Mesendoderm (in vitro differentiated cells): Measurements from ENCODE around the gene HTR2A.

Source experiments
- DNase-seq: peaks from one replicate; pipeline ENCODE4 v3.0.0; 2013
- H2AK5ac ChIP-seq: 2 replicates; pipeline ENCODE4 v1.6.1; 2013; ENCODE audit warnings: low read length, inconsistent platforms
- H2BK120ac ChIP-seq: 2 replicates; pipeline ENCODE4 v1.6.1; 2013; ENCODE audit warnings: low read depth, mild to moderate bottlenecking, low read length, moderate library complexity, mixed read lengths
- H2BK15ac ChIP-seq: replicated peaks from 2 replicates; pipeline ENCODE4 v1.6.1; 2013; ENCODE audit warnings: low read depth, mild to moderate bottlenecking, moderate library complexity
- H2BK5ac ChIP-seq: 2 replicates; pipeline ENCODE4 v1.6.1; 2013; ENCODE audit warnings: low read length, inconsistent platforms
- H3K18ac ChIP-seq: 2 replicates; pipeline ENCODE4 v1.6.1; 2013; ENCODE audit warnings: mild to moderate bottlenecking, low read length, mixed read lengths
- H3K23ac ChIP-seq: one replicate; pipeline ENCODE4 v1.6.1; 2013; ENCODE audit warnings: low read length
- H3K27ac ChIP-seq: 2 replicates; pipeline ENCODE4 v1.5.1; 2013; ENCODE audit warnings: low read depth, mild to moderate bottlenecking, inconsistent platforms, low read length, moderate library complexity
- H3K27me3 ChIP-seq: 2 replicates; pipeline ENCODE4 v1.6.1; 2013; ENCODE audit warnings: low read length, control low read depth, mild to moderate bottlenecking, inconsistent platforms; ENCODE audit not compliant: insufficient read depth, poor library complexity
- H3K36me3 ChIP-seq: 2 replicates; pipeline ENCODE4 v1.6.1; 2013; ENCODE audit warnings: low read length, inconsistent platforms; ENCODE audit not compliant: control insufficient read depth, insufficient read depth
- H3K4ac ChIP-seq: one replicate; pipeline ENCODE4 v1.6.1; 2013; ENCODE audit warnings: low read depth, mild to moderate bottlenecking, low read length, moderate library complexity
- H3K4me1 ChIP-seq: 2 replicates; pipeline ENCODE4 v1.6.1; 2013; ENCODE audit warnings: low read depth, low read length, inconsistent platforms; ENCODE audit not compliant: control insufficient read depth
- H3K4me2 ChIP-seq: 2 replicates; pipeline ENCODE4 v1.6.1; 2013; ENCODE audit warnings: low read length
- H3K4me3 ChIP-seq: 2 replicates; pipeline ENCODE4 v1.5.1; 2013; ENCODE audit warnings: mild to moderate bottlenecking, low read length
- H3K56ac ChIP-seq: one replicate; pipeline ENCODE4 v1.6.1; 2013; ENCODE audit warnings: low read length
- H3K79me1 ChIP-seq: 2 replicates; pipeline ENCODE4 v1.6.1; 2013; ENCODE audit warnings: low read length, inconsistent platforms
- H3K79me2 ChIP-seq: 2 replicates; pipeline ENCODE4 v1.6.1; 2013; ENCODE audit warnings: mild to moderate bottlenecking, low read length; ENCODE audit not compliant: control insufficient read depth, insufficient read depth
- H3K9ac ChIP-seq: 2 replicates; pipeline ENCODE4 v1.6.1; 2013; ENCODE audit warnings: low read length, inconsistent platforms
- H4K5ac ChIP-seq: one replicate; pipeline ENCODE4 v1.6.1; 2013; ENCODE audit warnings: low read length
- H4K8ac ChIP-seq: one replicate; pipeline ENCODE4 v1.6.1; 2013; ENCODE audit warnings: low read depth, mild to moderate bottlenecking, control low read depth, low read length, moderate library complexity
- WGBS: extraction: QIAGEN DNeasy Blood & Tissue Kit; methylation state at CpG from one replicate; pipeline ENCODE4 v1.1.7; 2013; ENCODE audit warnings: low lambda C conversion rate, missing lambda C conversion rate; ENCODE audit not compliant: insufficient coverage; ENCODE audit errors: extremely low coverage; 5-methylcytosine and 5-hydroxymethylcytosine counted together

HTR2A gene

DNA sequence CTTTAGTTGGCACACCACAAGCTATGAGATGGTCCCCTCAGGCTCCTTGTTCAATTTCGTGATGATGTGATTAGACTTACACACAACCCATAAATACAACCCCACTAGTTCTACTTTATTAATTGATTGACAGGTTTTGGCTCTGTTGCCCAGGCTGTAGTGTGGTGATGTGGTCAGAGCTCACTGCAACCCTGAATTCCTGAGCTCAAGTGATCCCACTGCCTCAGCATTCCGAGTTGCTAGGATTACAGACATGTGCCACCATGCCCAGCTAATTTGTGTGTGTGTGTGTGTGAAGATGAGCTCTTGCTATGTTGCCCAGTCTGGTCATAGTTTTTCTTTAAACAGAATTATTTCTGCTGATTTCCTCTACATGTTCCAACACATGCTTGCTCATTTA lies 17.5 kb upstream of the HTR2A start:
- H2AK5ac ChIP-seq: no peak overlapping the region
- H2BK5ac ChIP-seq: no peak overlapping the region
- no peaks in the 10 kb centered on the region for H3K36me3 ChIP-seq
- no peak overlapping the region for H3K4me2 ChIP-seq
- no peak overlapping the region for H3K23ac ChIP-seq
- H3K9ac ChIP-seq: no peak overlapping the region
- H4K8ac ChIP-seq: no peak overlapping the region
- DNase-seq: no peak
- H3K79me1 ChIP-seq: no peaks in the 10 kb centered on the region
- H4K5ac ChIP-seq: no peak overlapping the region
- H2BK120ac ChIP-seq: no peak overlapping the region
- H3K4ac ChIP-seq: no peak overlapping the region
- H3K27me3 ChIP-seq: no peaks in the 10 kb centered on the region
- H3K79me2 ChIP-seq: no peaks in the 10 kb centered on the region
- no peak overlapping the region for H3K4me3 ChIP-seq
- no peak overlapping the region for H3K56ac ChIP-seq
- no CpG with 5 or more reads among the region's 2 CpGs for WGBS
- H3K27ac ChIP-seq: no peak overlapping the region
- no peak overlapping the region for H3K18ac ChIP-seq
- no peak overlapping the region for H2BK15ac ChIP-seq
- H3K4me1 ChIP-seq: no peaks in the 10 kb centered on the region

DNA sequence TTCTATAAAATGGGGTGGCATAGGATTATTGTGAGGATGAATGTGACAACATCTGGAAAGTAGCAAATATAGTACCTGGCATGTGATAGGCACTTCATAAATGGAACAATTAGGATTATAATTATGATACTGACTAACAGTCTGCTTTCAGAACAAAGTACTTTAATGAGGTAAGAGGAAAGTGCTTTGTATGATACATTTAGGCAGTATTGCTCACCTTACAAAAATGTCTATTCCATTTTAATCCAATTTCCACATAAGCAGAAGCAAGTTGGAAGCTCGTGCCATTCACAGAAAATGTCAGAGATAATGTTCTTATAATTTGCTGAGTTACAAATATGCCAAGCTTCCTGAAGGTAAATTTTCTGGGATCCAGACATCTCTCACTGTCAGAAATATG lies 16.9 kb upstream of the HTR2A start:
- no peak overlapping the region for H3K9ac ChIP-seq
- no peak overlapping the region for H4K5ac ChIP-seq
- H3K4ac ChIP-seq: no peak overlapping the region
- H3K79me1 ChIP-seq: no peaks in the 10 kb centered on the region
- no peak overlapping the region for H3K4me3 ChIP-seq
- H3K27ac ChIP-seq: no peak overlapping the region
- H3K4me1 ChIP-seq: no peaks in the 10 kb centered on the region
- H2BK120ac ChIP-seq: no peak overlapping the region
- no peak overlapping the region for H3K4me2 ChIP-seq
- H3K18ac ChIP-seq: no peak overlapping the region
- no peaks in the 10 kb centered on the region for H3K36me3 ChIP-seq
- H4K8ac ChIP-seq: no peak overlapping the region
- no peak overlapping the region for H3K56ac ChIP-seq
- no peaks in the 10 kb centered on the region for H3K79me2 ChIP-seq
- DNase-seq: no peak
- H2BK5ac ChIP-seq: no peak overlapping the region
- no CpG with 5 or more reads among the region's 1 CpG for WGBS
- no peak overlapping the region for H2BK15ac ChIP-seq
- no peak overlapping the region for H2AK5ac ChIP-seq
- H3K23ac ChIP-seq: no peak overlapping the region
- H3K27me3 ChIP-seq: no peaks in the 10 kb centered on the region

GRCh38 chr13:46909042-46909441 lies 12.2 kb upstream of the HTR2A start:
- H2BK120ac ChIP-seq: no peak overlapping the region
- no peaks in the 10 kb centered on the region for H3K36me3 ChIP-seq
- H2BK5ac ChIP-seq: no peak overlapping the region
- H3K9ac ChIP-seq: no peak overlapping the region
- H3K79me1 ChIP-seq: no peaks in the 10 kb centered on the region
- no peaks in the 10 kb centered on the region for H3K27me3 ChIP-seq
- H4K5ac ChIP-seq: no peak overlapping the region
- H2BK15ac ChIP-seq: no peak overlapping the region
- H3K56ac ChIP-seq: no peak overlapping the region
- no CpG with 5 or more reads among the region's 3 CpGs for WGBS
- no peak overlapping the region for H3K4me3 ChIP-seq
- H3K79me2 ChIP-seq: no peaks in the 10 kb centered on the region
- H3K18ac ChIP-seq: no peak overlapping the region
- no peak overlapping the region for H3K4me2 ChIP-seq
- no peak overlapping the region for H3K27ac ChIP-seq
- no peak overlapping the region for H2AK5ac ChIP-seq
- no peak overlapping the region for H3K4ac ChIP-seq
- no peak overlapping the region for H3K23ac ChIP-seq
- no peak overlapping the region for H4K8ac ChIP-seq
- no peaks in the 10 kb centered on the region for H3K4me1 ChIP-seq
- DNase-seq: no peak

GRCh38 chr13:46908501-46908900 lies 11.6 kb upstream of the HTR2A start:
- Histone ChIP-seq H3K79me2 (no peaks in the 10 kb centered on the region), H3K79me1 (no peaks in the 10 kb centered on the region), H3K27ac (no peak overlapping the region), H4K8ac (no peak overlapping the region), H3K4ac (no peak overlapping the region), H3K18ac (no peak overlapping the region), H3K4me3 (no peak overlapping the region), H2AK5ac (no peak overlapping the region), H2BK5ac (no peak overlapping the region), H3K23ac (no peak overlapping the region), H3K27me3 (no peaks in the 10 kb centered on the region), H2BK15ac (no peak overlapping the region), H2BK120ac (no peak overlapping the region), H3K36me3 (no peaks in the 10 kb centered on the region), H3K9ac (no peak overlapping the region), H3K56ac (no peak overlapping the region), H3K4me1 (no peaks in the 10 kb centered on the region), H3K4me2 (no peak overlapping the region), H4K5ac (no peak overlapping the region)
- WGBS: no CpG with 5 or more reads among the region's 2 CpGs
- no peak for DNase-seq

DNA sequence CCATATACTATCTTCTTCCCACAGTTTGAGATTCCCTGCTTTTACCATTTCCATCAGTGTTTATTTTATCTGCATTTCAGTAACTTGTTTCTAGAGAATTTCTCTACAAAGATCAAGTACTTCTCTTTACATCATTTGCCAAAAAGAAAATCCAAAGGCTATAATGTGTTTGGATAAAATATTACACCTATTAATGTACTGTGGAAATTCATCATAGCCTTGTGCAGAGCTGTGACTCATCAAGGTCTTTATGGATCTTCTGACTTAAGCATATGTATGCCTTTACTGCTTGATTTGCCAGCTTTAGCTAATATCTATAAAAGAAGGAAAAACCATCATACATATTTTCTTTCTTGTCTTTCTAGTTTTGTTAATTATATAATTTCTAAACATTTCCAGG lies 9.6 kb upstream of the HTR2A start:
- no peak overlapping the region for H2AK5ac ChIP-seq
- no peak overlapping the region for H3K4me3 ChIP-seq
- no peak overlapping the region for H4K8ac ChIP-seq
- H3K79me2 ChIP-seq: no peaks in the 10 kb centered on the region
- no peak overlapping the region for H2BK5ac ChIP-seq
- H3K18ac ChIP-seq: no peak overlapping the region
- no peak overlapping the region for H4K5ac ChIP-seq
- H2BK15ac ChIP-seq: no peak overlapping the region
- no peak for DNase-seq
- no peak overlapping the region for H3K4ac ChIP-seq
- H3K36me3 ChIP-seq: no peaks in the 10 kb centered on the region
- no peak overlapping the region for H3K9ac ChIP-seq
- H3K4me2 ChIP-seq: no peak overlapping the region
- no peak overlapping the region for H2BK120ac ChIP-seq
- H3K27me3 ChIP-seq: no peaks in the 10 kb centered on the region
- no peak overlapping the region for H3K27ac ChIP-seq
- no peaks in the 10 kb centered on the region for H3K79me1 ChIP-seq
- no peaks in the 10 kb centered on the region for H3K4me1 ChIP-seq
- H3K23ac ChIP-seq: no peak overlapping the region
- no peak overlapping the region for H3K56ac ChIP-seq

- no peaks in the 10 kb centered on the region for H3K36me3 ChIP-seq
- no peak overlapping the region for H4K5ac ChIP-seq
- no peaks in the 10 kb centered on the region for H3K79me2 ChIP-seq
- H3K4me2 ChIP-seq: no peak overlapping the region
- no peak overlapping the region for H4K8ac ChIP-seq
- no peak overlapping the region for H2BK5ac ChIP-seq
- H3K23ac ChIP-seq: no peak overlapping the region
- peak; percentile 78 for DNase-seq
- no peak overlapping the region for H3K9ac ChIP-seq
- H2BK15ac ChIP-seq: no peak overlapping the region
- H3K79me1 ChIP-seq: no peaks in the 10 kb centered on the region
- no peak overlapping the region for H2BK120ac ChIP-seq
- no peak overlapping the region for H2AK5ac ChIP-seq
- H3K4me1 ChIP-seq: no peaks in the 10 kb centered on the region
- H3K27ac ChIP-seq: no peak overlapping the region
- H3K18ac ChIP-seq: no peak overlapping the region
- no peaks in the 10 kb centered on the region for H3K27me3 ChIP-seq
- H3K56ac ChIP-seq: no peak overlapping the region
- no peak overlapping the region for H3K4me3 ChIP-seq
- no CpG with 5 or more reads among the region's 3 CpGs for WGBS
- H3K4ac ChIP-seq: no peak overlapping the region
Measured at GRCh38 chr13:46905249-46905648, 8.4 kb upstream of the HTR2A start.
